Endodermal cell (in vitro differentiated cells): ENCODE data around the gene TTC28. TPM values are rescaled to one million over a fixed set of nuclear protein-coding genes. Genes with fewer than 3 reads are reported as not detected.
"Not testable (repeated sequence)": the region's sequence is repeated elsewhere in the genome, so short reads cannot be mapped to it uniquely, and the experiment has no call there.

ENCODE experiments used
- DNase-seq: peaks from one replicate; pipeline ENCODE4 v3.0.0-alpha.2; 2017
- H3K27ac ChIP-seq: 2 replicates; pipeline ENCODE4 v1.5.1; 2013; ENCODE audit warnings: mild to moderate bottlenecking, low read depth, low read length, moderate library complexity
- H3K27me3 ChIP-seq: 2 replicates; pipeline ENCODE4 v1.6.1; 2013; ENCODE audit warnings: mild to moderate bottlenecking, low read length, moderate library complexity; ENCODE audit not compliant: insufficient read depth, control insufficient read depth, poor library complexity, severe bottlenecking
- H3K36me3 ChIP-seq: 2 replicates; pipeline ENCODE4 v1.7.0; 2013; ENCODE audit warnings: mild to moderate bottlenecking, low read length, moderate library complexity; ENCODE audit not compliant: control insufficient read depth, insufficient read depth
- H3K4me1 ChIP-seq: one replicate; pipeline ENCODE4 v1.7.0; 2013; ENCODE audit warnings: low read length; ENCODE audit not compliant: control insufficient read depth, insufficient read depth
- H3K4me3 ChIP-seq: 2 replicates; pipeline ENCODE4 v1.5.1; 2013; ENCODE audit warnings: mild to moderate bottlenecking, low read length, moderate library complexity
- H3K9ac ChIP-seq: 2 replicates; pipeline ENCODE4 v1.6.1; 2013; ENCODE audit warnings: mild to moderate bottlenecking, low read length, moderate library complexity; ENCODE audit not compliant: poor library complexity, severe bottlenecking; ENCODE audit errors: extremely low read depth
- H3K9me3 ChIP-seq: 2 replicates; pipeline ENCODE4 v1.6.1; 2013; ENCODE audit warnings: mild to moderate bottlenecking, low read length, moderate library complexity; ENCODE audit not compliant: control insufficient read depth
- H3K27ac Mint-ChIP-seq: 2 replicates; pipeline ENCODE4 v1.8.0; 2020; ENCODE audit warnings: mixed read lengths
- H3K27me3 Mint-ChIP-seq: 2 replicates; pipeline ENCODE4 v1.8.0; 2021; ENCODE audit warnings: mild to moderate bottlenecking, mixed read lengths; ENCODE audit not compliant: insufficient read depth
- H3K36me3 Mint-ChIP-seq: 2 replicates; pipeline ENCODE4 v1.8.0; 2020; ENCODE audit warnings: low read depth, mixed read lengths
- H3K4me1 Mint-ChIP-seq: 2 replicates; pipeline ENCODE4 v1.8.0; 2020; ENCODE audit warnings: mixed read lengths
- H3K4me3 Mint-ChIP-seq: 2 replicates; pipeline ENCODE4 v1.8.0; 2020; ENCODE audit warnings: mild to moderate bottlenecking, moderate library complexity, mixed read lengths
- H3K9me3 Mint-ChIP-seq: 2 replicates; pipeline ENCODE4 v1.8.0; 2020; ENCODE audit warnings: mild to moderate bottlenecking, mixed read lengths
- WGBS, 2 experiments: methylation state at CpG; one replicate each; pipeline versions ENCODE4 v1.1.5 to v1.1.7; 2013; ENCODE audit warnings: missing lambda C conversion rate in 2 of 2, mixed read lengths in 1 of 2; ENCODE audit not compliant: insufficient coverage in 1 of 2, insufficient read length in 1 of 2; 5-methylcytosine and 5-hydroxymethylcytosine counted together
- total RNA-seq, 2 donors: library from RNA; stranded (reverse); fragmentation: NEBNext Ultra II Directional in 1 of 2; extraction: Animal tissue kit (Norgen Biotek cat#: 25700) in 1 of 2; gene quantifications; 2 replicates in 1 of 2; 3 replicates in 1 of 2; pipeline ENCODE4 v1.2.1, GENCODE V29; 2021
- TF ChIP-seq, protein P1 (sequence below): fragments of 200-600 bp; sonication (generic); conservative IDR thresholded peaks from 2 replicates; pipeline ENCODE4 v1.5.0; 2021; ENCODE audit warnings: antibody characterized with exemption, mild to moderate bottlenecking

TTC28 gene
- total RNA-seq, 2 donors from 2014 or later = 28.6 to 34.0 TPM

DNA sequence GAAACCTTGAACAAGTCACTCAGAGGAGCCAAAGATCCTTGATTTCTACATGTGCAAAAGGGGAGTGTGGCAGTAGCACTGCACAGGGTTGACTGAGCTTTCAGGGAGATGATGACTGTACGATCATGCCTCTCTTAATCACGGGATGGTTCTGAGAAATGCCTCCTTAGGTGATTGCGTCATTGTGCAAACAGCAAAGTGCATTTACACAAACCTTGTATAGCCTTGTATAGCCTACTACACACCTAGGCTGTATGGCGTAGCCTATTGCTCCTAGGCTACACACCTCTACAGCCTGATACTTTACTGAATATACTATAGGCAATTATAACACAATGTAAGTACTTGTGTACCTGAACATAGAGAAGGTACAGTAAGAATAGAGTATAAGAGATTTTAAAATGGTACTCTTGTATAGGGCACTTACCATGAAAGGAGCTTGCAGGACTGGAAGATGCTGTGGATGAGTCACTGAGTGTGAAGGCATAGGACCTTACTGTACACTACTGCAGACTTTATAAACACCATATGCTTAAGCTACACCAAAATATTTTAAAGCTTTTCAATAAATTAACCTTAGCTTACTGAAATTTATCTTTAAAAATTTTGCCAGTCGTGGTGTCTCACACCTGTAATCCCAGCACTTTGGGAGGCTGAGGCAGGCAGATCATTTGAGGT lies 1.3 kb upstream of the TTC28 start:
- not testable (repeated sequence) for H3K4me3 ChIP-seq, H3K36me3 ChIP-seq, H3K4me1 ChIP-seq, H3K9me3 Mint-ChIP-seq, H3K27ac ChIP-seq, H3K4me1 Mint-ChIP-seq, H3K9ac ChIP-seq, H3K27me3 ChIP-seq, H3K27me3 Mint-ChIP-seq, DNase-seq, H3K36me3 Mint-ChIP-seq, H3K27ac Mint-ChIP-seq, H3K9me3 ChIP-seq
- 70 to 96% methylated on average over 1 to 3 of the region's 5 CpGs for WGBS, 2 experiments
- H3K4me3 Mint-ChIP-seq = peak overlapping the region; percentile 78

DNA sequence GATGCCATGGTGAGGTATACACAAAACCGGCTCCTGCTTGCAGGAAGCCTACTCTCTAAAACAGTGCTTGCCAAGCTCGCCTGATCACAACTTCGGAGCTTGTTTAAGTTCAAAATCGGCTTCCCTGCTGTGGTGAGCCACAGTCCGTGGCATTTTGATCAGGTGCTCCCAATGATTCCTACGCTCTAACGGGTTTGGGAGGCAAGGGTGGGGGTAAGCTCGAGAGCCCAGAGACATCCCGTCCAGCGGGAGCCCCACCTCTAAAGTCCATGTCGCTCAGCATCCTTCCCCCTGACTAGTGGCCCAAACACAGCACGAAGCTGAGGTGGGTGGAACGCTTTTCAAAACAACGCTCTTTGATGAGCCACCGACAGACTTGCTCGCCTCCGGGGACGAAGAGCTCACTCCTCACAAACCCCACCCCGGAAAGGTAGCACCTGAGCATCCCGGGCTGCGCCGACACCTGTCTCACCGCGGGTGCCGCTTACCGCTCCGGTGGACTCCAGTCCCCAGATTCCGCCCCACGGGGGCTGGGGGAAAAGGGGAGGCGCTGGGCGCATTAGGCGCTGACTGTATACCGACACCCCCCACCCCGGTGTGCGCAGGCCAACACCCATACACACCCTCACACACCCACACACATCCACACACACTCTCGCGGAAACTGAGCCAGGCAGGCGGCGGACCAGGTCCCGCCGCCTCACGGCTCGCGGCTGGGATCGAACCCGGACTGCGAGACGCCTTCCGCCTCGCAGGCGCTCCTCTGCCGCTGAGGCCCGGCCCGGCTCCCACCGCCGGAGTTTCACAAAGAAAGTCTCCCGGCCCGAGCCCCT lies 646 bp downstream of the TTC28 start:
- not testable (repeated sequence) for H3K4me1 Mint-ChIP-seq, H3K4me1 ChIP-seq, H3K36me3 ChIP-seq, H3K9me3 ChIP-seq, H3K27me3 Mint-ChIP-seq, H3K36me3 Mint-ChIP-seq, H3K27ac ChIP-seq, H3K27me3 ChIP-seq, H3K9me3 Mint-ChIP-seq
- peak; percentile 68 for DNase-seq
- WGBS, 2 experiments = 20 to 42% methylated on average over 13 to 53 of the region's 58 CpGs
- Mint-ChIP-seq H3K27ac (peak overlapping the region; percentile 48), H3K4me3 (peak overlapping the region; percentile 78)
- Histone ChIP-seq H3K4me3 (peak overlapping the region; percentile 80), H3K9ac (peak overlapping the region; percentile 54)

DNA sequence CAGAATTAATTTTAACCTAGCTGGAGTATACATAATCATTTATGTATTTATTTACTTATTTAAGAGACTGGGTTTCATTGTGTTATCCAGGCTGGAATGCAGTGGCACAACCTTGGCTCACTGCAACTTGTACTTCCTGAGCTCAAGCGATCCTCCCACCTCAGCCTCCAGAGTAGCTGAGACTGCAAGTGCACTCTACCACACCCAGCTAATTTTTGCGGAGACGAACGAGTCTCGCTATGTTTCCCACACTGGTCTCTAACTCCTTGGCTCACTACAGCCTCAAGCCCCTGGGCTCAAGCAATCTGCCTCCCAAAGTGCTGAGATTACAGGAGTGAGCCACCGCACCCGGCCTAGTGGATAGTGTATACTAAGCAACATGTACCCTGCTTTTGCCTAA lies 1.5 kb downstream of the TTC28 start:
- H3K9me3 Mint-ChIP-seq, DNase-seq, H3K4me3 ChIP-seq, H3K4me1 Mint-ChIP-seq, H3K9me3 ChIP-seq, H3K27me3 ChIP-seq, H3K9ac ChIP-seq, H3K4me1 ChIP-seq, H3K27ac Mint-ChIP-seq, H3K36me3 ChIP-seq, H3K27ac ChIP-seq, H3K27me3 Mint-ChIP-seq, H3K36me3 Mint-ChIP-seq: not testable (repeated sequence)
- peak overlapping the region; percentile 78 for H3K4me3 Mint-ChIP-seq
- 91 to 94% methylated on average over 5 to 7 of the region's 7 CpGs for WGBS, 2 experiments

DNA sequence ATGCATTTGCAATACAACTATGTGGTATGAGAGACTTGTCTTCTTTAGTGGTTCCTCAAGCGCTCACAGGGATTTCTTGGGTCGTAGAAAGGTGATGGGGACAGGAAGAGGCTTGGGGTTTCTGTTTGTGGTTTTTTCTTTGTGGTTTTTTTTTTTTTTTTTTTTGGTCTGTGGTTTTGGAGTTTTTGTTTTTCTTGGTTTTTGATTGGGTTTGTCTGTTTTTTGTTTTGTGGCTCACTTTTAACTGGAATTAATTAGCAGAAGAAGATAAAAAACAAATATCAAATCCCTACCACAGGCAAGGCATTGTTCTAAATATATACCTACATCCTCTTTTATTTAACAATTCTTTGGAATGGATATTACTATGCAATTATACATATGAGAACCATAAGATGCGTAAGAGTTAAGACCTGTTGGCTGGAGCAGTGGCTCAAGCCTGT lies 5.5 kb downstream of the TTC28 start:
- Histone ChIP-seq H3K9ac (no peak overlapping the region), H3K9me3 (peaks cover 4% of the 10 kb centered on the region), H3K4me3 (no peak overlapping the region), H3K27ac (no peak overlapping the region), H3K36me3 (no peaks in the 10 kb centered on the region), H3K4me1 (no peaks in the 10 kb centered on the region), H3K27me3 (no peaks in the 10 kb centered on the region)
- TF ChIP-seq, protein P1, sequence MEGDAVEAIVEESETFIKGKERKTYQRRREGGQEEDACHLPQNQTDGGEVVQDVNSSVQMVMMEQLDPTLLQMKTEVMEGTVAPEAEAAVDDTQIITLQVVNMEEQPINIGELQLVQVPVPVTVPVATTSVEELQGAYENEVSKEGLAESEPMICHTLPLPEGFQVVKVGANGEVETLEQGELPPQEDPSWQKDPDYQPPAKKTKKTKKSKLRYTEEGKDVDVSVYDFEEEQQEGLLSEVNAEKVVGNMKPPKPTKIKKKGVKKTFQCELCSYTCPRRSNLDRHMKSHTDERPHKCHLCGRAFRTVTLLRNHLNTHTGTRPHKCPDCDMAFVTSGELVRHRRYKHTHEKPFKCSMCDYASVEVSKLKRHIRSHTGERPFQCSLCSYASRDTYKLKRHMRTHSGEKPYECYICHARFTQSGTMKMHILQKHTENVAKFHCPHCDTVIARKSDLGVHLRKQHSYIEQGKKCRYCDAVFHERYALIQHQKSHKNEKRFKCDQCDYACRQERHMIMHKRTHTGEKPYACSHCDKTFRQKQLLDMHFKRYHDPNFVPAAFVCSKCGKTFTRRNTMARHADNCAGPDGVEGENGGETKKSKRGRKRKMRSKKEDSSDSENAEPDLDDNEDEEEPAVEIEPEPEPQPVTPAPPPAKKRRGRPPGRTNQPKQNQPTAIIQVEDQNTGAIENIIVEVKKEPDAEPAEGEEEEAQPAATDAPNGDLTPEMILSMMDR = no peak
- Mint-ChIP-seq H3K36me3 (peaks cover 15% of the 10 kb centered on the region), H3K9me3 (peaks cover 9% of the 10 kb centered on the region), H3K4me3 (no peak overlapping the region), H3K27ac (peak overlapping the region; percentile 21), H3K27me3 (peaks cover 3% of the 10 kb centered on the region), H3K4me1 (no peaks in the 10 kb centered on the region)
- WGBS, 2 experiments = 85 to 100% methylated on average over 1 to 3 of the region's 3 CpGs
- DNase-seq = no peak
